Activated CD4-positive, alpha-beta T cell treated with anti-CD3 and anti-CD28 coated beads, Interleukin-2, amount 10 ng/mL, durations not matched to agents 24 days and 14 days (primary cell): ENCODE results near the gene SLC7A10. TPM values are rescaled to one million over a fixed set of nuclear protein-coding genes. Genes with fewer than 3 reads are reported as not detected.
"Not testable (repeated sequence)": the region's sequence is repeated elsewhere in the genome, so short reads cannot be mapped to it uniquely, and the experiment has no call there.

Experiments
- DNase-seq: peaks from one replicate; pipeline ENCODE4 v3.0.0; 2022
- H3K27ac Mint-ChIP-seq: one replicate; pipeline ENCODE4 v1.8.0; 2022; ENCODE audit warnings: mild to moderate bottlenecking, mixed read lengths
- H3K27me3 Mint-ChIP-seq: one replicate; pipeline ENCODE4 v1.8.0; 2022; ENCODE audit warnings: mixed read lengths
- H3K36me3 Mint-ChIP-seq: one replicate; pipeline ENCODE4 v1.8.0; 2022; ENCODE audit warnings: low read depth, mild to moderate bottlenecking, mixed read lengths
- H3K4me1 Mint-ChIP-seq: one replicate; pipeline ENCODE4 v1.8.0; 2021; ENCODE audit warnings: mixed read lengths
- H3K4me3 Mint-ChIP-seq: one replicate; pipeline ENCODE4 v1.8.0; 2022; ENCODE audit warnings: mild to moderate bottlenecking, moderate library complexity, mixed read lengths
- H3K9me3 Mint-ChIP-seq: one replicate; pipeline ENCODE4 v1.8.0; 2021; ENCODE audit warnings: mixed read lengths
- intact Hi-C: fragments of 100-400 bp; cut with micrococcal nuclease; formaldehyde crosslinking; loops from one replicate; pipeline ENCODE4 v1.15.1; 2023
- total RNA-seq: library from RNA; stranded (reverse); gene quantifications from 2 replicates; pipeline ENCODE4 v1.2.3, GENCODE V29; 2022

The SLC7A10 gene
- total RNA-seq, 1 donor from 2014 or later = not detected

GRCh38 chr19:33211794-33212435 is 13.7 kb downstream of the SLC7A10 start:
- H3K4me3 Mint-ChIP-seq = no peak overlapping the region
- H3K27ac Mint-ChIP-seq = no peak overlapping the region
- H3K36me3 Mint-ChIP-seq = no peaks in the 10 kb centered on the region
- DNase-seq = no peak
- intact Hi-C loops = no loop called here
- no peaks in the 10 kb centered on the region for H3K27me3 Mint-ChIP-seq
- H3K9me3 Mint-ChIP-seq = no peaks in the 10 kb centered on the region
- no peaks in the 10 kb centered on the region for H3K4me1 Mint-ChIP-seq

DNA sequence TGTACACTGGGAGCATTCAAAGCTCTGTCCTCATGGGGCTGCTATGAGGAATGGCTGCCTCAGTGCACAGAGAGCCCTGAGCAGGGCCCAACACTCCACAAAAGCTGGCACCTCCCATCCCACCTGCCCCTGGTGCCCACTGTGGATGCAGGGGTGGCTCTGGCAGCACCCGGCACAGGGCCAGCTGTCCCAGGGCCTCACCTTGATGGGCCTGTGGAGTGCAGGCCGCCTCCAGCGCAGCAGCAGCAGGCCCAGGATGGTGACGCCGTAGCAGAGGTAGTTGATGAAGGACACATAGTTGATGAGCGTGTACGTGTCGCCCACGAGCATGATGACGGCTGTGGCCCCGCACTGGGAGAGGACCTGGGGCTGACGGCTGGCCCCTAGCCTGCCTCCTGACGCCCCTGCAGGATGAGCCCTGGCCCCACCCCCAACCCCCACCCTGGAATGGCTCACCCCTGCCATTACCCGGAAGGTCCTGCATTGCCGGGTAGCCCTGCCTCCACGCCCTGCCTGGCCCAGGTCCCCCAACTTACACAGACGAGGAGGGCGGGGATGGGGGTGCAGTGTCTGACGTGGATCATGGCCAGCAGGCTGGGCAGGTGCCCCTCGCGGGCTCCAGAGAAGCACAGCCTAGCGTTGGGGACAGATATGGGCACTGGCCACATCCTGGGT is 15.2 kb downstream of the SLC7A10 start:
- no peaks in the 10 kb centered on the region for H3K36me3 Mint-ChIP-seq
- H3K4me1 Mint-ChIP-seq = no peaks in the 10 kb centered on the region
- H3K4me3 Mint-ChIP-seq = no peak overlapping the region
- intact Hi-C loops = no loop called here
- no peak for DNase-seq
- no peaks in the 10 kb centered on the region for H3K9me3 Mint-ChIP-seq
- no peaks in the 10 kb centered on the region for H3K27me3 Mint-ChIP-seq
- no peak overlapping the region for H3K27ac Mint-ChIP-seq

DNA sequence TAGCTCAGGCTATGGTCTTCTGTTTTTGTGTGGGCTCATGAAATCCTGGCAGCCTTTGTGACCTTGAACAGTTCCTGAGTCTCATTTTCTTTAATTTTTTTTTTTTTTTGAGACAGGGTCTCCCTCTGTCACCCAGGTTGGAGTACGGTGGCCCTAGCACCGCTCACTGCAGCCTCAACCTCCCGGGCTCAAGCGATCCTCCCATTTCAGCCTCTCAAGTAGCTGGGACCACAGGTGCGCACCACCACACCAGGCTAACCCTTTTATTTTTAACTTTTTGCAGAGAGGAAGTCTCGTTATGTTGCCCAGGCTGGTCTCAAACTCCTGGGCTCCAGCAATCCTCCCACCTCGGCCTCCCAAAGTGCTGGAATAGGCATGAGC is 15.8 kb downstream of the SLC7A10 start:
- H3K27ac Mint-ChIP-seq, H3K4me1 Mint-ChIP-seq, intact Hi-C loops, H3K9me3 Mint-ChIP-seq, H3K4me3 Mint-ChIP-seq, DNase-seq, H3K36me3 Mint-ChIP-seq, H3K27me3 Mint-ChIP-seq: not testable (repeated sequence)

GRCh38 chr19:33208904-33209849 is 16.5 kb downstream of the SLC7A10 start:
- Mint-ChIP-seq H3K4me3 (no peak overlapping the region), H3K36me3 (no peaks in the 10 kb centered on the region), H3K9me3 (no peaks in the 10 kb centered on the region), H3K27ac (no peak overlapping the region), H3K27me3 (no peaks in the 10 kb centered on the region), H3K4me1 (no peaks in the 10 kb centered on the region)
- intact Hi-C loops = no loop called here
- DNase-seq = no peak

- no peaks in the 10 kb centered on the region for H3K9me3 Mint-ChIP-seq
- DNase-seq = no peak
- H3K27ac Mint-ChIP-seq = no peak overlapping the region
- H3K36me3 Mint-ChIP-seq = no peaks in the 10 kb centered on the region
- no peaks in the 10 kb centered on the region for H3K4me1 Mint-ChIP-seq
- no peak overlapping the region for H3K4me3 Mint-ChIP-seq
- no peaks in the 10 kb centered on the region for H3K27me3 Mint-ChIP-seq
- intact Hi-C loops = no loop called here
Measured at GRCh38 chr19:33208371-33208895, 17.2 kb downstream of the SLC7A10 start.

GRCh38 chr19:33207903-33208302 is 17.7 kb downstream of the SLC7A10 start:
- H3K27ac Mint-ChIP-seq = no peak overlapping the region
- H3K9me3 Mint-ChIP-seq = no peaks in the 10 kb centered on the region
- H3K4me1 Mint-ChIP-seq = no peaks in the 10 kb centered on the region
- no peaks in the 10 kb centered on the region for H3K27me3 Mint-ChIP-seq
- DNase-seq = no peak
- no peaks in the 10 kb centered on the region for H3K36me3 Mint-ChIP-seq
- intact Hi-C loops = no loop called here
- H3K4me3 Mint-ChIP-seq = no peak overlapping the region

- no peaks in the 10 kb centered on the region for H3K36me3 Mint-ChIP-seq
- no peak overlapping the region for H3K4me3 Mint-ChIP-seq
- H3K27ac Mint-ChIP-seq = no peak overlapping the region
- intact Hi-C loops = no loop called here
- no peak for DNase-seq
- no peaks in the 10 kb centered on the region for H3K27me3 Mint-ChIP-seq
- no peaks in the 10 kb centered on the region for H3K9me3 Mint-ChIP-seq
- no peaks in the 10 kb centered on the region for H3K4me1 Mint-ChIP-seq
Measured at GRCh38 chr19:33207040-33207620, 18.5 kb downstream of the SLC7A10 start.

DNA sequence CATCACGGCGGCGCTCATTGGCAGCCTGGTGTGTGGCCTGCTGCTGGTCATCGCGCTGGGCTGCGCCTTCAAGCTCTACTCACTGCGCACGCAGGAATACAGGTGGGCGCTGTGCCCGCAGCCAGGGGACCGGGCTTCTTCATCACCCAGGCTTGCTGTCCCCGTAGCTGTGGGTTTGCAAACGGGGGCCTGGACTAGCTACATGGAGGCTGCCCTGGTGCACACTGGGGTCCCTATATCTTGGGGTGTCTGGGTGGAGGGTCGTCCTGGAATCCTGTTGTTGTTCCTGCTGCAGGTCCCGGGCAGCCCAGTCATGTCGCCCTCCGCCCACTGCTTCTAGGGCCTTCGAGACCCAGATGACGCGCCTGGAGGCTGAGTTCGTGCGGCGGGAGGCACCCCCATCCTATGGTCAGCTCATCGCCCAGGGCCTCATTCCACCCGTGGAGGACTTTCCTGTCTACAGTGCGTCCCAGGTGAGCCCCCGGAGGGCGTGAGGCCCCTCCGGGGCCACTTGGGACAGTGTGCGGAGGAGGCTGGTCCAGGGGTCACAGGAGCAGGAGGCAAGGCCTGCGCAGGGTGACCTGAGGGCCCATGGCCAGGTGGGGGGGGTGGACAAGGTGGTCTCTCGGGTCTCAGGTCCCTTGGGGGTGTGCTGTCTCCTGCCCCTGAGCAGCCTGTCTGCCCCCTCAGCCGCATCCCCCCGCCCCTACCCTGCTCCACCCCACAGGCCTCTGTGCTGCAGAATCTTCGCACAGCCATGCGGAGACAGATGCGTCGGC is 19.2 kb downstream of the SLC7A10 start:
- DNase-seq = no peak
- no peaks in the 10 kb centered on the region for H3K9me3 Mint-ChIP-seq
- H3K4me1 Mint-ChIP-seq = no peaks in the 10 kb centered on the region
- no peak overlapping the region for H3K4me3 Mint-ChIP-seq
- intact Hi-C loops = no loop called here
- no peak overlapping the region for H3K27ac Mint-ChIP-seq
- H3K36me3 Mint-ChIP-seq = no peaks in the 10 kb centered on the region
- no peaks in the 10 kb centered on the region for H3K27me3 Mint-ChIP-seq

DNA sequence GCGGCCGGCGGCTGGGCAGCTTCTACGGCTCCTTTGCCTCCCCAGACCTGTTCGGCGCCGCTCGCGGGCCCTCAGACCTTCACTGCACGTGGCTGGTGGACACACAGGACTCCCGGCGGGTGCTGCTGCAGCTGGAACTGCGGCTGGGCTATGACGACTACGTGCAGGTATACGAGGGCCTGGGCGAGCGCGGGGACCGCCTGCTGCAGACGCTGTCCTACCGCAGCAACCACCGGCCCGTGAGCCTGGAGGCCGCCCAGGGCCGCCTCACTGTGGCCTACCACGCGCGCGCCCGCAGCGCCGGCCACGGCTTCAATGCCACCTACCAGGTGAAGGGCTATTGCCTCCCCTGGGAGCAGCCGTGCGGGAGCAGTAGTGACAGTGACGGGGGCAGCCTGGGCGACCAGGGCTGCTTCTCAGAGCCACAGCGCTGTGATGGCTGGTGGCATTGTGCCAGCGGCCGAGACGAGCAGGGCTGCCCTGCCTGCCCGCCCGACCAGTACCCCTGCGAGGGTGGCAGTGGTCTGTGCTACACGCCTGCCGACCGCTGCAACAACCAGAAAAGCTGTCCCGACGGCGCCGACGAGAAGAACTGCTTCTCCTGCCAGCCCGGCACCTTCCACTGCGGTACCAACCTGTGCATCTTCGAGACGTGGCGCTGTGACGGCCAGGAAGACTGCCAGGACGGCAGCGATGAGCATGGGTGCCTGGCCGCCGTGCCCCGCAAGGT is 20.0 kb downstream of the SLC7A10 start:
- Mint-ChIP-seq H3K4me1 (no peaks in the 10 kb centered on the region), H3K36me3 (no peaks in the 10 kb centered on the region), H3K27me3 (no peaks in the 10 kb centered on the region), H3K4me3 (no peak overlapping the region), H3K9me3 (no peaks in the 10 kb centered on the region), H3K27ac (no peak overlapping the region)
- intact Hi-C loops = no loop called here
- no peak for DNase-seq

DNA sequence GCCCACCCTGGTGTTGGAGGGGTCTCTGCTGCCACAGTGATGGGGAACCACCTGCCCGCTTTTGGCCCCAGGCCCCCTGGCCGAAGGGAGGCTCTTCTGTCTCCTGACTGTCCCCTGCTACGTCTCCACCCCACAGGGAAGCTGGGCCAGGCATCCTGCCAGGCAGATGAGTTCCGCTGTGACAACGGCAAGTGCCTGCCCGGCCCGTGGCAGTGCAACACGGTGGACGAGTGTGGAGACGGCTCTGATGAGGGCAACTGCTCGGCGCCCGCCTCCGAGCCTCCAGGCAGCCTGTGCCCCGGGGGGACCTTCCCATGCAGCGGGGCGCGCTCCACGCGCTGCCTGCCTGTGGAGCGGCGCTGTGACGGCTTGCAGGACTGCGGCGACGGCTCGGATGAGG is 20.5 kb downstream of the SLC7A10 start:
- no peaks in the 10 kb centered on the region for H3K9me3 Mint-ChIP-seq
- H3K36me3 Mint-ChIP-seq = no peaks in the 10 kb centered on the region
- no peaks in the 10 kb centered on the region for H3K27me3 Mint-ChIP-seq
- no peak overlapping the region for H3K27ac Mint-ChIP-seq
- H3K4me1 Mint-ChIP-seq = no peaks in the 10 kb centered on the region
- intact Hi-C loops = no loop called here
- no peak for DNase-seq
- no peak overlapping the region for H3K4me3 Mint-ChIP-seq

DNA sequence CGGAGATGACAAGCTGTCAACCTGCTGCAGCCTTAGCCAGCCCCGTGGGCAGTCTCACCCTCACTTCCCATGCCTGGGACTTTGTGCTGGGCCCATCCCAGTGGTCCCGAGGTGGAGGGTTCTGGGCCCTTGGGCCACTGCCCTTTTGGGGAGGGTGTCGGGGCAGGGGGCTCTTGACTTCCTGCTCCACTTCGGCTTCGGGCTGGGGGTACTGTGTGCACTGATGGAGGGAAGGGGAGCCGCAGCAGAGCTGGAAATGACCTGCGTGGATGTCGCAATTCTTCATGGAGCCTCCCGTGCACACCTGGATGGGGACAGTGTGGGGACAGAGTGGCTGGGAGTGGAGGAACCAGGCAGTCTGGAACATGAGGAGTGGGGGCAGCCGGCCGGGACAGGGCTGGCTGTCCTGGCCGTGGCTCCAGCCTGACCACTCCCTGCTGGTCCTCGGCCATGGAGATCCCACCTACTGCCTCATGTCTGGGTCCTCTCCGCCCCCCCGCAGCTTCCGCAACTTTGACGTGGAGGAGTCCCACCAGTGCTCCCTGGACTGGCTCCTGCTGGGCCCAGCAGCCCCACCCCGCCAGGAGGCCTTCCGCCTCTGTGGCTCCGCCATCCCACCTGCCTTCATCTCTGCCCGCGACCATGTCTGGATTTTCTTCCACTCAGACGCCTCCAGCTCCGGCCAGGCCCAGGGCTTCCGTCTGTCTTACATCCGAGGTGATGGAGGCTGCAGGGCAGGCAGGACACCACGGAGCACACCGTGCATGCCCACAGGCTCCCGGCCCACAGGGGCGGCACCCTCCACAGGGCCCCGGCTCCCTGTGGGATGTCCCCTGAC is 21.3 kb downstream of the SLC7A10 start:
- H3K9me3 Mint-ChIP-seq = no peaks in the 10 kb centered on the region
- no peaks in the 10 kb centered on the region for H3K4me1 Mint-ChIP-seq
- intact Hi-C loops = no loop called here
- H3K4me3 Mint-ChIP-seq = no peak overlapping the region
- H3K36me3 Mint-ChIP-seq = no peaks in the 10 kb centered on the region
- no peak for DNase-seq
- H3K27ac Mint-ChIP-seq = no peak overlapping the region
- H3K27me3 Mint-ChIP-seq = no peaks in the 10 kb centered on the region

- intact Hi-C loops = no loop called here
- Mint-ChIP-seq H3K4me3 (no peak overlapping the region), H3K9me3 (no peaks in the 10 kb centered on the region), H3K36me3 (no peaks in the 10 kb centered on the region), H3K27ac (no peak overlapping the region), H3K27me3 (no peaks in the 10 kb centered on the region), H3K4me1 (no peaks in the 10 kb centered on the region)
- no peak for DNase-seq
Measured at GRCh38 chr19:33203529-33203928, 22.1 kb downstream of the SLC7A10 start.
